M059J (cell line): ENCODE results near the gene ZNF236. TPM values are rescaled to one million over a fixed set of nuclear protein-coding genes. Genes with fewer than 3 reads are reported as not detected.
"Not testable (repeated sequence)": the region's sequence is repeated elsewhere in the genome, so short reads cannot be mapped to it uniquely, and the experiment has no call there.

Experiments used
- DNase-seq: peaks from one replicate; pipeline ENCODE4 v3.0.0-alpha.2; 2012; ENCODE audit warnings: low read depth
- total RNA-seq: library from RNA; depleted of rRNA; stranded (reverse); fragments of >200 nt; shearing (Covaris generic); gene quantifications from 2 replicates; pipeline ENCODE4 v1.2.3, GENCODE V29; 2014

Gene ZNF236
- total RNA-seq, 1 experiment from 2014 or later, result 6.1 TPM

DNA sequence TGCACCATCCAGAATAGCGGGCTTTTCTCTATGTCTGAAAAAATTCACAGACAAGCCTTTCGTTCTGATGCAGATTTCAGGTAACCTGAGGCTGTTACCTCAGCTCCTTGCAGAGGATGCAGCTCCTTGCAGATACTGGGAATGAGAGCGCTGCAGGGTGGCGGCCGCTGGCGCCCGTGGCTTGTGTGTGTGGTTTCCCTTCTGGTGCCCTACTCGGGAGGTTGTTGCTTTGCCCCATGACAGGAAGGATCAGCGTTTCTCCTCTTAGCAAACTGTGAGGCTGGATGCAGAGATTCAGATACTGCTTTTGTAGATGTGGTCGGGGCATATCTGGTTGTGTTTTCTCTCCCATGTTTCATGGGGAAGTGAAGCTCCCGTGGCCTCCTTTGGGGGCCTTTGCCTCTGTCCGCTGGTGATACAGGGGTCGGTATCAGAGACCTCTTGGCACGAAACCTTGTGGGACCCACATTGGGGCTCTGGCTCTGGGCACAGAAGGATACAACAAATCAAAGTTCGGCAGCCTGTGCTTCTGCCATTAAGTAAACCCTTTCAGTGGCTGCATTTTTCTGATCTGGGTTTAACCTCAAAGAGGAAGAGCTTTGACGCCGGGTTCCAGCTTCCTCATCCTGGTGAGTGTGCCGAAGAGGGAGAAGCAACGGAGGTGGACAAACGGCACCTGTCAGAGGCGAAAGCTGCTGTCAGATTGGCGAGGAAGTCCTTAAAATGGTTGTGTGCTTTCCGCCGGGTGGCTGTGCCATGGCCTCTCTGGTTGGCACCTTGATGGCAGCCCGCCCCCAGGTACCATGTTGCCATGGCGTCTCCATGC is 182.4 kb downstream of the ZNF236 start:
- DNase-seq, result no peak

DNA sequence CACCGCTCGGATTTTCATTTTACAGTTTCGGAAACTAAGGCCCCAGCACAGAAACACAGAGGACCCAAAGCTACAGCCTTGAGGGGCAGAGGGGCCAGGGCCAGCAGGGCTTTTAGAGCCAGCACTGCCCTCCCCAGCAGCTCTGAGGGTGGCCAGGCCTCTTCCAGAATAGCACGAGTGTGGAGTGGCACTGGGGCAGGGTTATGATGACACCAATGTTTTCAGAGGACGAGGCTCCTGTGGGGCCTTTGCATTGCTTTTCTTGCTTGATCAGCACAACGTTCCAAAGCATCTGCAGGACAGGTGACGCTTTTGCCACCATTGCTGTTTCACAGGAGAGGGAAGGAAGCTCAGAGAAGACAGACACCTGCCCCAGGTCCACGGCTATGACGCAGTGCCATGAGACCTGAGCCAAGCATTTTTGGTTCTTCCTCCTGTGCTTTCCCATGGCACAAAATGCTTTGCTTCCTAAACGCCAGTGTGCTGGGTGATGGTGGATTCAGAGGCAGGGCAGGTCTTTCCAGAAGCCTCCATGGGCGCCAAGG is 183.4 kb downstream of the ZNF236 start:
- no peak for DNase-seq

DNA sequence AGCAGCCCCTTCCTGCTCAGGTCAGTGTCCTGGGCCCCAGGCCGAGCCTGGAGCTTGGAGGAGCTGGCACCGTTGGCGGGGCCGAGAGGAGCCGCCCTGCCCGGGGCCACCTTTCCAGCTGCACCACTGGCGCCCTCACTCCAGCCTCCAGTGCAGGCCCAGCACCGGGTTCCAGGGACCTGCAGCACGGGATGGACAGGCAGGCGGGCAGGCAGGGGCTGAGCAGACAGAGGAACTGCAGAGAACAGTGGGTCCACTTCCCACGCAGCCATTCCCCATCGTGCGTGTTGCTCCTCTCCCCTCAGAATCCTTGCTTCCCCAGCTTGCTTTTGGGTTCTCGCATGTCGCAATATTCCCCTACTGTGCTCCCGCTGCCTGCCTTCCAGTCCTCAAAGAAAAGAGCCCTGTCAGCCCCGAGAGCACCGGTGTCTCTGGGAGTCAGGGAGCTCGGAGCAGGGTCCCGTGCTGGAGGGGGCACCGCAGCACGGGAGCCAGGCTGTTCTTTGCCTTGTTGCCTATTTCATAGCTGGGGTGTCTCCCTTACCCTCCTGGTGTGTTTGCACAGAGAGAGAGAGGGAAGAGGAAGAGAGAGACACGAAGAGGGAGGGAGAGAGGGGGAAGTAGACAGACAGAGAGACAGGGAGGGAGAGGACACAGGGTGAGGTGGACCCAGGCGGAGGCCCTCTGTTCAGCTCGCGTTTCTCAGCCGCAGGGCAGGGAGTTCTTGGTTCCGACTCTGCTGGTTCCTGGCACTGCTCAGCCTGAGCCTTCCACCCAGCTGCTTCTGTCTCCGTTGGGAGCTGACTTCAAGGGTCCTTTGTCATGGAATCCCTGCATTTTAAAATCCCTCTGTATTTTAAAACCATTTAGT is 184.2 kb downstream of the ZNF236 start:
- DNase-seq, result no peak

DNA sequence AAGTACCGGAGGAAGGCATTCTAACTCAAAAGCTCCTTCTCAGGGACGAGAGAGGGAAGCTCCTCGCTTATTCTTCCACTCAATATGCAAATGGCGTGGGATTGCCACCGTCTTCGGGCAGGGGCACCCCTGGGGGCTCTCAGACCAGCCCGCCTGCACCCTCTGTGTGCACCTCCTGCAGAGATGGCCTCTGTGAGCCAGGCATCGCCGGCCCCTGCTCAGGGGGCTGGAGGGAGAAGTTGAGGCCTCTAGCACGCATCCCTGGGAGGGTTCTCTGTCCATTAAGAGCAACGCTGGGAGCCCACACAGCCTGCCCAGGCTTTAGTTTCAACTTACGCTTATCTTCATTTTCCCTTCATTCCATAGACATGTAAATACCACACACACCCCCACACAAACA is 184.9 kb downstream of the ZNF236 start:
- no peak for DNase-seq

DNA sequence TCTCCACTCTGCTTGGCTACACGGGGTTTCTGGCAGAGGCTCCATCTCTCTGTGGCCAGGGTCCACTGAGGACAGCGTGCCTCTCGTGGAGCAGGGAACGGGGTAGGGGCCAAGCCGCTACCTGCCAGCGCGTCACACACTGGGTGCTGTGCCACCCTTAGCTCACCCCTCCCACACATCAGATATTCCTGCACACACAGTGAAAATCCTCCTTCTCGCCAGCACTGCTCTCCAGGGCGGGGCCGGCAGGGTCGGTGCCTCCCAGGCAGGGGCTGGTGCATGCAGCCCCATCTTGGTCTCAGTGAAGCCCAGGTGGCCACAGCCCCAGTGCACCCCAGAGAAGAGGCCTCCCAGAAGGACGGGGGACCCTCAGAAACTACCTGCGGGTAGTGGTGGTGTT is 185.6 kb downstream of the ZNF236 start:
- no peak for DNase-seq

DNA sequence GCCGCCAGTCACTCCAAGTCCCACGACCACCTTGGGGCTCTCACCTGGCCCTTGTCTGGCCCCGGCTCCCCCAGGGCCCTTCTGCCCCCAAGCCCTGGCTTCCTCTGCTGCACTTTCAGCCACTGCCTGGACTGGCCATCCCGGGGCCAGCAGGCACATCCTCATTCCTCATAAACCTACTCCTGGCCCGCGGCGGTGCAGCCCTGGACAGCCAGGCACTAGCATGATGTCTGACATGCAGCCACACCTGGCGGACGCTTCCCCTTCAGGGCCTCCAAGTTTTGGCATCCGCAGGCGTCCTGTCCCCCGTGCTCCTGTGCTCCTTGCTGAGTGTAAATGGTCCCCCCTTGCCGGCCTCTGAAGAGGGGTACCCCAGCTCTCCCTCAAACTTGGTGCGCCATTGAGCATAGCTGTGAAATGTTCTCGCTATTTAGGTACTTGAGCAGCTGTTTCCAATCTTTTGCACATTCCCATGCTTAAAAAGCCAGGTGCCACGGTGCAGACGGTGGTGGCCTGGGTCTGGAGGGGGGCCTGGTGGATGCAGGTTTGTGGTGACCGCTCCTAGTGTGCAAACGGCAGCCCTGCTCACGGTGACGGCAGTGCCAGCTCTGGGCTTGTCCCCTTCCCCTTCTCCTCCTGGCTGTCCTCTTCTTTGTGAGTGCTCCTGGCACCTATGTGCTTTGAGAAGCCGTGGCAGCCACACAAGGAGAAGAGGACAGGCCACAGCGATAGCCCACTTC is 186.4 kb downstream of the ZNF236 start:
- no peak for DNase-seq

DNA sequence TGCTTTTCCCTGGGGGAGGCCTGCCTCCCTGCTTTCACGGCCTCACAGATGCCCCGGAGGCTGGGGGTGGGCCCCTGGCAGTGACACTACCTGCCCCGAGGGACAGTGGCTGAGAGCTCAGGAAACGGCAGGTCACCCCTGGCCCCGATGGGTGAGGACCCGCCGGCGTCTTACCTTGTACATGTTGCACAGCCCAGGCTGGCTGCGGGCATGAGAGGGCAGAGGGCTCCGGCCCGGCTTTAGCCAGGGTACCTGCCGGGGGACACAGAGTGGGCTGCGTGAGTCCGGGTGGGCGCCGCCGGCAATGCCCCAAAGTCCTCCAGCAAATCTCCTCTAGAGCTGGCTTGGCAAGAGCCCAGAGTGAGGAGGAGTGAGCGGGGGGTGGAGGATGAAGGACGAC is 187.3 kb downstream of the ZNF236 start:
- no peak for DNase-seq

DNA sequence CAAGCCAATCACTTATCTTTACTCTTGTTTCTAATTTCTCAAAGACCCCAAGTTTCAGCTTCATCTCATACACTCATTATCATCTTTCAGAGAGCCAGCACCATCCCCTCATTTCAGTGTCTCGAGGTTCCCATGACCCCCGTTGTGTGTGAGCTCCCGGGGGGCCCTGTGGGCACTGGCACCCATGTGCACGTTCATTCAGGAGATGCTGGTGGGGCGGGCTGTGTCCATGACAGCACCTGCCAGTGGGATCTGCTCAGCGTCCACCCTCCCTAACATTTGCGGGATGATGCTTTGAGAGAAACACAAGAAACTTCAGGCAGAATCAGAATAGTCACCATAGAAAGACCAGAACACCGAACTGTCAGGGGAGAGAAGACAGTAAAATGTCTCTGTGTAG is 189.8 kb downstream of the ZNF236 start:
- DNase-seq, result no peak

DNA sequence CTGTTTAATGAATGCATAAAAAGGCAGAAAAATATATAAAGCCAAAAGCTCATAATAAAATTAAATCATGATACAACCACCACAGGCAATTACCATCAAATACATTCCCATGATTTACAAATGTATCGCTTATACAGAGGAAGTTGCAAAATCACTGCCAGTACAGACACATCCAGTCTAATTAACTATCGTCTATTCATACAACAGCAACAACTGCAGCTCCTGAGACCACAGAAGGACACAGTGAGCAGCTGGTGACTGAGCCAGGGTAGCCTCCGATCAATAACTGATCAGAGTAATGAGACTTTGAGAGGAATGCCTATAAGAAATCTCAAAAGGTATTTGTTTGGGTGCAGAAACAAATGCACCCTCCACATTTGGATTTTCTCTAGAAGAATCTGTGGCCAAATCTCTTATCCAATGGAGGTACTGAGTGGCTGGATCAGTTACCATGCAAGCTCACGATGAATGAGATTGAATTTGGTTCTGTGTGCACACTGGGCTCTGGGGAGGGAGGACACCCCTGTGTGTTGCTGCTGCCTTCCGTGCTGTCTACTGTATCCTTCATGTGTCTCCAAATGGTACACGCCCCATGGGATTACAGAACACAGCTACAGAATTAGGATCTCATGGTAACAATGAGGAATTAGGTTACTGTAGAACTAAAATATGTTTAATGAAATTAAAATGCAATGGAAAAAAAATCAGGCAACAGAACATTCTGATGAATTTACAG is 190.6 kb downstream of the ZNF236 start:
- DNase-seq, result no peak

DNA sequence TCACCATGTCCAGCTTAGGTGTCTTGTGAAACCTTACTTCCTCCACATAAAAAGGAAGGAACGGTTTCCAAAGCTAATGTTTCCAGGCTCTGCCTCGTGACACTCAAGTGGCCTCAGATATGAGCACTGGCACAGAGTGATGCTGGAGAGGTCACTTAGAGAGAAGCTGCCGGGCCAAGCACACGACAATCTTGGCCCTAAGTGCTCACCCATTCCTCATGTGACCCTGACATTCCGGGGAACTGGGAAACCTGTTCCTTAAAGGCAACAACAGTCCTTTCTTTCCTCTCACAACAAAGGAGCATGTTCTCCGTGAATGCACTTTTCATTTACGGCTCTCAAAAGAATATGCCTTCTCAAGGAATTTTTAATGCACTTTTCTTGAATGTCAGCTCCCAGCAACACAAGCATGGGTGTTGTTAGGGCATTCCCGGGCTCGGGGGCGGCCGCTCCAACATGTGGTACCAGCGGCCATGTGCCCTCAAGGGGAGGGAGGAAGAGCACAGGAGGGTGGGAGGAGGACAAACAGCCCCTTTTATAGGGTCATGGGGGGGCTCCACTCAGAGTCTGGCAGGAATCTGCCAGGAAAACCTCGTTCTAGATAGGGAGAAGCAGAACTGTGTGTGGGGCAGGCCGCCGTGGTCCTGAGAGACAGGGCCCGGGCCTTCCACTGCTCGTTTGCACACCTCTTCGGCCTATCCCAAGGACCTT is 191.6 kb downstream of the ZNF236 start:
- no peak for DNase-seq

DNA sequence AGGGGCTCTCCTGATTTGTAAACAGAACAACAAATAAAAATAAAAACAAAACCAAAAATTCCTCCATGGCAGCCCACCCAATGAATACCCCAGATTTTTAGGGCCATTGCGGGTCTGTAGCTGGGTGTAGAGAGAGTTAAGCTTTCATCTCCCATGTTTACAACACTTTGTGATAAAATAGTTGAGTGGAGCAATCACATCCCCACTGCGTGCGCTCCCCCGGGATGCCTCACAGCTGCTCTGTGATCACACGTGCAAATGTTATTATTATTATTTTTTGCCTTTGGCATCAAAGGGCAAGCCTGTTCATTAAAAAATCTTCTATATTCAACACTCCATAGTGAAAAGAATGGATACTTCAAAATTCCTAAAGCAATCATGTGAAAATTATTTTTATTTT is 192.2 kb downstream of the ZNF236 start:
- DNase-seq, result no peak

DNA sequence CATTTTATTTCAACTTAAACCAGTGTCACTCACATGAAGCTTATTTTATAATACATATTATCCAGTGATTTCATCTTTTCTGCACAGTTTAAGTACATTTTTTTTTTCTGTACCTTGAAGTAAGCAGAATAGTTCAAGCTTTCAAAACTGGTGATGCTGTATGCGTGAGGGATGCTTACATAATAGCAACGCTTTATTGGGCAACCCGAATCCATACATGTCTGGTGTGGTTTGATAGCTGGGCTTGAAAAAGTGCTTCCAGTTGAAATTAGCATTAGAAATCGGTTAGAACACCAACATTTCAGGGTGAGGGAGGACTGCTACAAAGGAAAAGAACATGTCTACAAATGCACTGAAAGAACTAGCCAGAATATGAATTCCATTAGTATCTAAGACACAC is 192.8 kb downstream of the ZNF236 start:
- DNase-seq, result no peak

DNA sequence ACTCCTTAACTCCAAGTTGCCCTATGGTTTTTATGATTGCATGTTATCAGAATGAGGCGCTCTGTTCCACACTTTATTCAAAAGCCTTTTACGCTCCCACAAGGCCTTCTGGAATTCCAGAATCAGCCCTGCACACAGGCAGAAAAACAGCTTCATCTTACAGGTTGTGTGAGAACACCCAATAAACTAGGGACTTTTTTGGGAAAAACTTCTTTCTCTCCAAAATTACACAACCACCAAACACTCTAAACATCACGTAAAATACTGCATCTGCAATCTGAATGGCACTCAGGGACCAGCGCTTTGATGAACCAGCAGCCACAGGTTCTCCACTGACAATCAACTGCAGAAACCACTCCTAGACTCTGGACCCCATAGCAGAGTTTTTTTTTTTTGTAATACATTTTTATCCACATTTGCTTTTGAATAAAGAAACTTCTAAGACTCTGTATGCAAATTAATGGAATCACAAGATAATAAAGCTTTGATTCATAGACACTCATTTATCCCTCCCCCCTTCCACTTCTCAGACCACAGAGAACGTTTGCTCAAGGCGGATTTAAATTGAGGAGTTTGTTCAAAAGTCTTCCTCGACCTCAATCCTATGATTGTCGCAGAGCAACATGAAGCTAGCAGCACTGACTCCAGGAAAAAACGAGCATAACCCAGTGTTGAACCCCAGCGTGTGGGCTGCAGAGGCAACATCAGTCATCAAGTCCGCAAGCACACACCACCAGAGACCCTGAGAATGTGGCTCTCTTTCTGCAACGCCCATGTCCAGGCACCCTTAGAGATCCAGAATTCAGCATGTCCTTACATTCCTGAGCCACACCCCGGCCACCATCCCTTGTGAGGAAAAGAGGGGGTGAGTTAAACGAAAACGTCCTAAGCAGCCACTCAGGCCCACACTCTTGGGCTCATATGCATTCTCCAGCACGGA is 193.7 kb downstream of the ZNF236 start:
- DNase-seq, result no peak

DNA sequence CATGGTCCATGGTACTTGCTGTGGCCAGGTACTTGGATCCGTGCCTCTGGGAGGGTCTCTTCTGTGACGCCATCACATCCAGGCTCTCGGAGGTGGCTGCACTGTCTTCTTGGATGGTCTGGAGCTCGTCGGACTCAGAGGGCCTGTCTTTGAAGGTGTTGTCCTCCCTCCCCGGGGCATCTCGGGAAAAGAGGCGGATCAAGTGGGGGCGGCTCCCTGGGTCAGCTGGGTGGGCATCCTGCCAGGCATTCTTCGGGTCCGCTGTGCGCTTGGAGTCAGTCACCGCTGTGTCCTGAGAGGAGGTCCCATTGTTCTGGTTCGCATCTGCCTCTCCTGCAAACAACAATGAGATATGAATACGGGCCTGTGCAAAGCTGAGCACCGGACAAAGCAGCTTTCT is 194.6 kb downstream of the ZNF236 start:
- no peak for DNase-seq

DNA sequence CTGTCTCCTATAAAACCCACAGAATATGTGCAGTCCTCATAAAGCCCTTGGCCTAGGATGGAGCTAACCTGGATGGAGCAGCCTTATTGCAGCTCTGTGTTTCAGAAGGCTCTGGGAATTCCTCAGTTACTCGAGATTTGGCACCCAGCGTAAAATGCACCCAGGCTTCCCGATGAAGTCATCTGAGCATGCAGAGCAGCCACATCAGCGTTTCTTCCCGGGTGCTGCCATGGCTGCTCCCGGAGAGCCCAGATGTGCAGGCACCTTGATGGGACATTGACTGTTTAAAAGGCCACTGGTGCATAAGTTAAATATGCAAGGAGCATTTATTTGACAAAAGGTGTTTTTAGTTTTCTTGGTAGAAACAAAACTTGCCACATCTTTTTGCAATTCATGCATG is 195.0 kb downstream of the ZNF236 start:
- no peak for DNase-seq

DNA sequence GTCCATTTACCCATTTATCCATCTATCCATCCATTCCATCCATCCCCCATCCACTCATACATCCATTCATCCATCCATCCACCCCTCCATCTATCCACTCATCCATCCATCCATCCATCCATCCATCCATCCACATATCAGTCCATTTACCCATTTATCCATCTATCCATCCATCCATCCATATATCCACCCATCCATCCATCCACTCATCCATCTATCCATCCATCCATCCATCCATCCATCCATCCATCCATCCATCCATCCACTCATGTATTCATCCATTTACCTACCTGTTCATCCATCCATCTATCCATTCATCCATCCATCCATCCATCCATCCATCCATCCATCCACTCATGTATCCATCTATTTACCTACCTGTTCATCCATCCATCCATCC is 196.3 kb downstream of the ZNF236 start:
- not testable (repeated sequence) for DNase-seq

DNA sequence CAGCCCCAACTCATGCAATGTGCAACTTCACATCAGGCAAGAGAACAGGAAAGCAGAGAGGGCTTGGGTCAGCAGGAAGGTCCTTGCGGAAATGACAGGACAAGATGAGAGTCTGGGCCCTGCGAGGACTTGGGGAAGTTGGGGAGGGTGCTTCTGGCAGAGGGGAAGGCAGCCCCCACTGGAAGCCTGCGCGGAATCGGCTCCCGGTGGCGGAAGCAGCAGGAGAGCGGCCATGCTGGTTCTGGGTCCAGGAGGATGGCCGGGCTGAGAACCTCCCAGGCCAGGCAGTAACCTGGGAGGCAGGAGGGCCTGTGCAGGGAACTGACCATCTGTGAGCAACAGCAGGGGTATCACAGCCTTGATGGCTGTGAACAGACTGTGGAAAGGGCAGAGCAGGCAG is 197.3 kb downstream of the ZNF236 start:
- DNase-seq, result no peak
